ENCODE results near the gene MAGI2. TPM values are rescaled to one million over a fixed set of nuclear protein-coding genes. Genes with fewer than 3 reads are reported as not detected.

Gene MAGI2
- total RNA-seq, 1 experiment from 2014 or later, result 14.3 TPM

GRCh38 chr7:78359836-78360235 is 1093.6 kb downstream of the MAGI2 start:
- H3K4me1 Mint-ChIP-seq, result peaks cover 0 to 13% of the 10 kb centered on the region in 2 experiments; a peak in 2 of 4 replicates
- no CpG with 5 or more reads among the region's 1 CpG for WGBS (ENCODE audit: extremely low coverage, insufficient read length, low lambda C conversion rate)
- H3K23me2 ChIP-seq (ENCODE audit: insufficient read length, low read depth, low read length, poor library complexity, severe bottlenecking), result no peaks in the 10 kb centered on the region

More at GRCh38 chr7:78359836-78360235, 1093.6 kb downstream of the MAGI2 start:
- H3K18ac ChIP-seq (ENCODE audit: insufficient read length, low read depth, low read length), result no peak overlapping the region
- Mint-ChIP-seq H3K36me3 (ENCODE audit: insufficient read depth in 1 of 3, low read depth in 3 of 3) (no peaks in the 10 kb centered on the region; a peak in 2 of 7 replicates), H3K27ac (no peak overlapping the region), H3K27me3 (ENCODE audit: low read depth) (no peaks in the 10 kb centered on the region), H3K9me3 (no peaks in the 10 kb centered on the region), H3K4me3 (no peak overlapping the region)
- no peak overlapping the region for H2AK5ac ChIP-seq (ENCODE audit: insufficient read length, low read length)
- H2AFZ ChIP-seq (ENCODE audit: low read length), result no peak overlapping the region
- H2BK120ac ChIP-seq (ENCODE audit: low read depth, low read length, poor library complexity, severe bottlenecking), result no peak overlapping the region
- H3K79me1 ChIP-seq (ENCODE audit: insufficient read depth, low read depth, low read length, poor library complexity, severe bottlenecking), result no peaks in the 10 kb centered on the region
- no peak for DNase-seq
- H3K79me2 ChIP-seq (ENCODE audit: insufficient read depth, low read length), result no peaks in the 10 kb centered on the region
- no peak overlapping the region for H3K4me2 ChIP-seq (ENCODE audit: insufficient read depth, insufficient read length, low read length)
- no peak for TF ChIP-seq CTCF (conservative IDR thresholded peaks at IDR 0.05)
- H3K14ac ChIP-seq (ENCODE audit: insufficient read depth, low read length), result no peak overlapping the region
- H3K4me1 ChIP-seq (ENCODE audit: insufficient read depth, low read length), result no peaks in the 10 kb centered on the region
- no peak overlapping the region for H3K56ac ChIP-seq (ENCODE audit: insufficient read length, low read depth, low read length)
- H4K5ac ChIP-seq (ENCODE audit: insufficient read length, low read depth, low read length), result no peak overlapping the region
- no peak overlapping the region for H2BK15ac ChIP-seq (ENCODE audit: low read depth, low read length)
- H4K8ac ChIP-seq (replicated peaks; ENCODE audit: insufficient read length, low read depth, low read length), result no peak overlapping the region
- H2BK20ac ChIP-seq (ENCODE audit: low read depth, low read length, poor library complexity, severe bottlenecking), result no peak overlapping the region
- H3T11ph ChIP-seq (ENCODE audit: low read length), result no peak overlapping the region
- H2BK5ac ChIP-seq (ENCODE audit: insufficient read length, low read length), result no peak overlapping the region
- no peak overlapping the region for H3K27ac ChIP-seq (ENCODE audit: insufficient read length, low read depth, low read length)
- no peak overlapping the region for H3K9ac ChIP-seq (ENCODE audit: extremely low read depth, insufficient read length, low read length)
- H3K9me3 ChIP-seq (ENCODE audit: control insufficient read depth, low read depth, low read length), result no peaks in the 10 kb centered on the region
- no peaks in the 10 kb centered on the region for H3K27me3 ChIP-seq (ENCODE audit: insufficient read depth, low read length)
- no peak overlapping the region for H3K23ac ChIP-seq (ENCODE audit: insufficient read length, low read depth, low read length)
- H4K91ac ChIP-seq (ENCODE audit: insufficient read length, low read depth, low read length), result no peak overlapping the region
- no peak overlapping the region for H3K4ac ChIP-seq (ENCODE audit: low read depth, low read length)
- H4K20me1 ChIP-seq (ENCODE audit: control insufficient read depth, insufficient read depth, insufficient read length), result no peaks in the 10 kb centered on the region
- no peak overlapping the region for H2BK12ac ChIP-seq (ENCODE audit: insufficient read length, low read depth, low read length)
